ENCODE measurements around the gene HHIPL1. TPM values are rescaled to one million over a fixed set of nuclear protein-coding genes. Genes with fewer than 3 reads are reported as not detected.

HHIPL1 gene
- polyA plus RNA-seq, 2 donors, result 0.14 to 0.28 TPM

DNA sequence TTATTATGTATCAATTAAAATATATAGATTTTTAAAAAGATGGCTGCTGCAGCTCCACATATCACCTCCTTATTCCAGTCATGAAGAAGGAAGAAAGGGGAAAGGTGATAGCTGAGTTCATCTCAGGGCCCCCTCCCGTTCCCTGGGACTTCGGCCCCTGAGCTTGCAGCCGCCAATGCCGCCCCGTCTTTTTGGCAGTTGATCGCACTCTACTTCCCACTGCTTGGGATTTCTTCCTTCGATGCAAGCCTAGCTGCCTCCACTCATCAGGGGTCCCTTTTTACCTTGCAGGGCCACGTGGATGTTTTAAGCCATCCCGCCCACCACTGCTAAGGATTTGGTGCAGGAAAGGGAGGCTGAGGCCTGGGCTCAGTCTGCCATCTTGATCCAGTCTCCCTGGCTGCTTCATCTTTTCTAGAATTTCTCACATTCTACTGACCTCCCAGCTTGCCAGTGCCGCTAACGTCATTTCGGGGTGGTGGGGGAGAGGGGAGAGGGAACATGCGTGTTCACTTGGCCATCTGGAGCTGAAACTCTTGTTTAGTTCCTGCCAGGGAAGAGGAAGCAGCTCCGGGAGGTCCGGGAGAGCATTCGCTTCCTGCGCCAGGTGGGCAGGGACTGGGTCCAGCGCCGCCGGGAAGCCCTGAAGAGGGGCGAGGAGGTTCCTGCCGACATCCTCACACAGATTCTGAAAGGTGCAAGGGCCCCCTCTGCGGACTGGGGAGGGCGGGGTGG, 70.5 kb downstream of the HHIPL1 start:
- H3K36me3 ChIP-seq (ENCODE audit: control insufficient read depth in 2 of 2, insufficient read depth in 2 of 2, low read length in 1 of 2), result no peaks in the 10 kb centered on the region
- 71 to 80% methylated on average over 24 of the region's 24 CpGs for WGBS, 2 donors
- no peaks in the 10 kb centered on the region for H3K27me3 ChIP-seq (ENCODE audit: control insufficient read depth in 1 of 2, insufficient read depth in 2 of 2, low read length in 2 of 2)
- H3K9me3 ChIP-seq (ENCODE audit: control insufficient read depth in 2 of 2, insufficient read depth in 1 of 2, low read depth in 1 of 2, low read length in 1 of 2), result no peaks in the 10 kb centered on the region
- H3K4me1 ChIP-seq (ENCODE audit: control insufficient read depth in 2 of 2, insufficient read depth in 2 of 2, low read length in 1 of 2), result no peaks in the 10 kb centered on the region
- H3K27ac ChIP-seq (ENCODE audit: low read depth in 2 of 2, low read length in 1 of 2), result no peak overlapping the region
- no peak overlapping the region for H3K4me3 ChIP-seq (ENCODE audit: low read depth in 1 of 2, low read length in 2 of 2)

DNA sequence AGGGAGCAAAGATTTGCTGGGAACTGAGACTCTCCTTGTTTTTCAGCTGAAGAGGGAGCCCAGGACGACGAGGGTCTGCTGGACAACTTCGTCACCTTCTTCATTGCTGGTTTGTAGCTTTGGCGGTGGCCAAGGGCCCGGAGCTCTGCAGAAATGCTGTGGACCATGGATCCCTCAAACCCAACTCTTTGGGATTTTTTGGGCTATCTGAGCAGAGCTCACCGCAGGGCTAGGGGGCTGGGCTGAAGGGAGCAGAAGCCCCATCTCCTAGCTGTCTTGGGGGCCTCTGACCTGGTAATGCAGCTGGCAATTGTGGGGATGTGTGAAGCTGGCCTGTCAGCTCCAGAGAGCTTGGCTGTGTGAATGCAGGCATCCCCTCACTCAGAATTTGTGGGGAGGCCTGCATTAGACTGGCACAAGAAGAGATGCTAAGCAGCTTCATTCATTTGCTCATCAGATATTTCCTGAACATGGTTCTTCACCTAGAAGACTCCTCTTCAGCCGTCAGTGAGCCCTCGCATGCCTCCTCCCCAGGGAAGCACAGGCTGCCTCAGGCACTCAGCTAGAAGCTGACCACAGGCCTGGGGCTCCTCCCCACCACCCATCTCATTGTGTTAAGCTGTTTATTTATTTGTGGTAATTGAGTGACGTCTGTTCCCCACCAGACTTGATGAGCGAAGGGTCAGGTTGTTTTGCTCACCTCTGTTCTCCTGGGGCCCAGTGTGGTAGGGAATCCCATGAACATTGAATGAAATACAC, 71.3 kb downstream of the HHIPL1 start:
- WGBS, 2 donors, result 80 to 86% methylated on average over 10 of the region's 10 CpGs
- Histone ChIP-seq H3K9me3 (ENCODE audit: control insufficient read depth in 2 of 2, insufficient read depth in 1 of 2, low read depth in 1 of 2, low read length in 1 of 2) (no peaks in the 10 kb centered on the region), H3K4me3 (ENCODE audit: low read depth in 1 of 2, low read length in 2 of 2) (no peak overlapping the region), H3K4me1 (ENCODE audit: control insufficient read depth in 2 of 2, insufficient read depth in 2 of 2, low read length in 1 of 2) (no peaks in the 10 kb centered on the region), H3K27ac (ENCODE audit: low read depth in 2 of 2, low read length in 1 of 2) (no peak overlapping the region), H3K27me3 (ENCODE audit: control insufficient read depth in 1 of 2, insufficient read depth in 2 of 2, low read length in 2 of 2) (no peaks in the 10 kb centered on the region), H3K36me3 (ENCODE audit: control insufficient read depth in 2 of 2, insufficient read depth in 2 of 2, low read length in 1 of 2) (no peaks in the 10 kb centered on the region)

GRCh38 chr14:99716850-99717681, 72.1 kb downstream of the HHIPL1 start:
- WGBS, 2 donors, result 93% methylated on average over 14 of the region's 14 CpGs
- no peak overlapping the region for H3K4me3 ChIP-seq (ENCODE audit: low read depth in 1 of 2, low read length in 2 of 2)
- H3K9me3 ChIP-seq (ENCODE audit: control insufficient read depth in 2 of 2, insufficient read depth in 1 of 2, low read depth in 1 of 2, low read length in 1 of 2), result no peaks in the 10 kb centered on the region
- H3K4me1 ChIP-seq (ENCODE audit: control insufficient read depth in 2 of 2, insufficient read depth in 2 of 2, low read length in 1 of 2), result no peaks in the 10 kb centered on the region
- no peak overlapping the region for H3K27ac ChIP-seq (ENCODE audit: low read depth in 2 of 2, low read length in 1 of 2)
- H3K36me3 ChIP-seq (ENCODE audit: control insufficient read depth in 2 of 2, insufficient read depth in 2 of 2, low read length in 1 of 2), result no peaks in the 10 kb centered on the region
- no peaks in the 10 kb centered on the region for H3K27me3 ChIP-seq (ENCODE audit: control insufficient read depth in 1 of 2, insufficient read depth in 2 of 2, low read length in 2 of 2)

DNA sequence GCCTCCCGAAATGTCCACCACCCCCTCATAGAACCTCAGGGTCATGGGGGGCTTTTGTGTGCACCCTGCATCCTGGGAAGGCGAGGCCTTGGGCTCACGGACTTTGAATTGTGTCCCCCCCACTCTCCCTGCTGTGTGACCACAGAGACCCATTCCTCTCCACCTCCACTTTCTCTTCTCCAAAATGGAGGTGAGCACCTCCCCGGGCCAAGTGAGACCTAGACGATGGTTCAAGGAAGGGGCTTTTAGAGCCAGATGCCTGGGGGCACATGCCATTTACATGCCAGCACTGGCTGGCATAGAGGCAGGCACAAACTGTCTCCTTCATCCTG, 72.7 kb downstream of the HHIPL1 start:
- 81 to 86% methylated on average over 5 of the region's 5 CpGs for WGBS, 2 donors
- H3K9me3 ChIP-seq (ENCODE audit: control insufficient read depth in 2 of 2, insufficient read depth in 1 of 2, low read depth in 1 of 2, low read length in 1 of 2), result no peaks in the 10 kb centered on the region

DNA sequence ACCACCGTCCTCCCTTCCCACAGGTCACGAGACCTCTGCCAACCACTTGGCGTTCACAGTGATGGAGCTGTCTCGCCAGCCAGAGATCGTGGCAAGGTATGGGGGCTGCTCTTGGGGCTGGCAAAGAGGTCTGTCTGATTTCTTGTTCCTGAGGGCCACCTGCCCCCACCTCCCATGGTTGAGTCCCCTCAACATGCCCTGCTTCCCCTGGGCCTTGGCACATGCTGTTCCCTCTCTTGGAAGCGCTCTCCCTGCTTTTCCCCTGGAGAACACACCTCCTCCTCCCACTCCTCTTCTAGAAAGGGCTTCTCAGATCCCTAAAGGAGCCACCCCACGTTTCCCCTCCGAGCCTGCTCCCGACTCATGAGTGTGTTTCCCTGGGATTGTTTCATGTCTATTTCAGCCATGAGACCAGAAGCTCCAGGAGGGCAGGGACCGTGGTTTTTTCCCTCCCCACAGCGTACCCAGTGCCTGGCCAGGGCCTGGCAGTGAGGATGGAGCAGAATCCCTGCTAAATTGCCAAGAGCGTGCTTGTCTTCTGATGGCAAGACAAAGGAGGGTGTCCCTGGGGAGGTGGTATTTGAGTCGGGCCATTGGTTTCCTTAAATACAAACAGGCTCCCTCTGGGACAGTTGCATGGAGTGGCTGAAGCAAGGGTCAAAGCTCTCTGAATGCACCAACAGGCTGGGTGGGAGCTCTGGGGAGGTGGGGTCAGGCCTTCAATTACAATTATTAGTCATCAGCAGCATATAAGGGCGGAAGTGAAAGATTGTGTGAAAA, 73.3 kb downstream of the HHIPL1 start:
- H3K27ac ChIP-seq (ENCODE audit: low read depth in 2 of 2, low read length in 1 of 2), result no peak overlapping the region
- WGBS, 2 donors, result 70 to 81% methylated on average over 14 of the region's 14 CpGs
- H3K27me3 ChIP-seq (ENCODE audit: control insufficient read depth in 1 of 2, insufficient read depth in 2 of 2, low read length in 2 of 2), result no peaks in the 10 kb centered on the region
- no peaks in the 10 kb centered on the region for H3K36me3 ChIP-seq (ENCODE audit: control insufficient read depth in 2 of 2, insufficient read depth in 2 of 2, low read length in 1 of 2)
- H3K4me3 ChIP-seq (ENCODE audit: low read depth in 1 of 2, low read length in 2 of 2), result no peak overlapping the region
- H3K9me3 ChIP-seq (ENCODE audit: control insufficient read depth in 2 of 2, insufficient read depth in 1 of 2, low read depth in 1 of 2, low read length in 1 of 2), result no peaks in the 10 kb centered on the region
- H3K4me1 ChIP-seq (ENCODE audit: control insufficient read depth in 2 of 2, insufficient read depth in 2 of 2, low read length in 1 of 2), result no peaks in the 10 kb centered on the region

More for the DNA sequence above, 72.7 kb downstream of the HHIPL1 start:
- Histone ChIP-seq H3K4me3 (ENCODE audit: low read depth in 1 of 2, low read length in 2 of 2) (no peak overlapping the region), H3K4me1 (ENCODE audit: control insufficient read depth in 2 of 2, insufficient read depth in 2 of 2, low read length in 1 of 2) (no peaks in the 10 kb centered on the region), H3K27ac (ENCODE audit: low read depth in 2 of 2, low read length in 1 of 2) (no peak overlapping the region), H3K36me3 (ENCODE audit: control insufficient read depth in 2 of 2, insufficient read depth in 2 of 2, low read length in 1 of 2) (no peaks in the 10 kb centered on the region), H3K27me3 (ENCODE audit: control insufficient read depth in 1 of 2, insufficient read depth in 2 of 2, low read length in 2 of 2) (no peaks in the 10 kb centered on the region)

DNA sequence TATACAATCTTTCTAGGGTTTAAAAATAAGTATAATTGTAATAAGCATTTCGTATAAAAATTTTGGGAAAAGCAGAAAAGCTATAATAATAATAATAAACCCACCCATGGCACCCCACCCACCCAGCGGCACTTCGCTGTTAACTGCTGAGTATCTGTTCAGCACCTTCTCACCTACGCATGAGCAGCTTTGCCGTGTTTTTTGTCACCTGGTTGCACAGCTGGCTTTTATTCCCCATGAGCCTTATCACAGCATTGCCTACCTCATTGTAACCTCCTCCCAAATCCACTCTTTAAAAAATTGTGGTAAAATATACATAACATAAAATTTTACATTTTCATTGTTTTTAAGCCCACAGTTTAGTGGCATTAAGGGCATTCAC, 73.9 kb downstream of the HHIPL1 start:
- H3K4me3 ChIP-seq (ENCODE audit: low read depth in 1 of 2, low read length in 2 of 2), result no peak overlapping the region
- no peaks in the 10 kb centered on the region for H3K9me3 ChIP-seq (ENCODE audit: control insufficient read depth in 2 of 2, insufficient read depth in 1 of 2, low read depth in 1 of 2, low read length in 1 of 2)
- no peak overlapping the region for H3K27ac ChIP-seq (ENCODE audit: low read depth in 2 of 2, low read length in 1 of 2)
- 81 to 85% methylated on average over 5 of the region's 5 CpGs for WGBS, 2 donors
- H3K27me3 ChIP-seq (ENCODE audit: control insufficient read depth in 1 of 2, insufficient read depth in 2 of 2, low read length in 2 of 2), result no peaks in the 10 kb centered on the region
- no peaks in the 10 kb centered on the region for H3K4me1 ChIP-seq (ENCODE audit: control insufficient read depth in 2 of 2, insufficient read depth in 2 of 2, low read length in 1 of 2)
- H3K36me3 ChIP-seq (ENCODE audit: control insufficient read depth in 2 of 2, insufficient read depth in 2 of 2, low read length in 1 of 2), result no peaks in the 10 kb centered on the region

GRCh38 chr14:99720941-99721791, 76.2 kb downstream of the HHIPL1 start:
- H3K9me3 ChIP-seq (ENCODE audit: control insufficient read depth in 2 of 2, insufficient read depth in 1 of 2, low read depth in 1 of 2, low read length in 1 of 2), result no peaks in the 10 kb centered on the region
- H3K27ac ChIP-seq (ENCODE audit: low read depth in 2 of 2, low read length in 1 of 2), result no peak overlapping the region
- no peak overlapping the region for H3K4me3 ChIP-seq (ENCODE audit: low read depth in 1 of 2, low read length in 2 of 2)
- WGBS, 2 donors, result 92 to 93% methylated on average over 18 of the region's 18 CpGs
- no peaks in the 10 kb centered on the region for H3K36me3 ChIP-seq (ENCODE audit: control insufficient read depth in 2 of 2, insufficient read depth in 2 of 2, low read length in 1 of 2)
- H3K27me3 ChIP-seq (ENCODE audit: control insufficient read depth in 1 of 2, insufficient read depth in 2 of 2, low read length in 2 of 2), result no peaks in the 10 kb centered on the region
- H3K4me1 ChIP-seq (ENCODE audit: control insufficient read depth in 2 of 2, insufficient read depth in 2 of 2, low read length in 1 of 2), result no peaks in the 10 kb centered on the region

DNA sequence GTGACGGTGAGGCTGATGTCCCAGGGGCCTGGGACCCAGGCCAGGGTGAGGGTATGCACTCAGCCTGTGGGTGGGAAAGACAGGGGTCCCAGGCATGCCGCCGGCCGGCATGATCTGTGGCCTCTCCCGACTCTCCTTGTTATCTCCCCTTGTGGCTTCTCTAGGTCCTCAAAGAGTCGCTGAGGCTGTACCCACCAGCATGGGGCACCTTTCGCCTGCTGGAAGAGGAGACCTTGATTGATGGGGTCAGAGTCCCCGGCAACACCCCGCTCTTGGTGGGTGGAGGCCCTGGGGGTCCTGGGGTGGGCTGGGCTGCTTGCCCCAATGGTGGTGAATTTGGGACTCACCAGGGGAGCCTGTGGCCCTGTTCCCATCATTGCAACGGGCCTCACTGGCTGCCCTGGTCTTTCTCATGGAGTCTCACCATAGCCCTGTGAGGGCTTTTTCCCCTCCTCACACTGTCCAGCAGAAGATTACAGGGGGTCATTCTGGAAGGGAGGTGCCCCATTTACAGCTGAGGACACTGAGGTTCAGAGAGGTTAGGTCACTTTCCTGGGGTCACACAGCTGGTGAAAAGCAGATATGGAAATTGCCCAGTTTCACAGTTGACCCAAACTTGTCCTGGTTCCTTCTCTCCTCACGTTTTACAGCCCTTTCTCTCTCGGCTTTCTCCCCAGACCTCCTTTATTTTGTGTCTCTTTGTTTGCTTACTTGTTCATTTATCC, 77.0 kb downstream of the HHIPL1 start:
- H3K27me3 ChIP-seq (ENCODE audit: control insufficient read depth in 1 of 2, insufficient read depth in 2 of 2, low read length in 2 of 2), result no peaks in the 10 kb centered on the region
- no peaks in the 10 kb centered on the region for H3K4me1 ChIP-seq (ENCODE audit: control insufficient read depth in 2 of 2, insufficient read depth in 2 of 2, low read length in 1 of 2)
- no peak overlapping the region for H3K4me3 ChIP-seq (ENCODE audit: low read depth in 1 of 2, low read length in 2 of 2)
- no peaks in the 10 kb centered on the region for H3K36me3 ChIP-seq (ENCODE audit: control insufficient read depth in 2 of 2, insufficient read depth in 2 of 2, low read length in 1 of 2)
- WGBS, 2 donors, result 78 to 80% methylated on average over 12 of the region's 12 CpGs
- H3K27ac ChIP-seq (ENCODE audit: low read depth in 2 of 2, low read length in 1 of 2), result no peak overlapping the region
- H3K9me3 ChIP-seq (ENCODE audit: control insufficient read depth in 2 of 2, insufficient read depth in 1 of 2, low read depth in 1 of 2, low read length in 1 of 2), result no peaks in the 10 kb centered on the region
